Omental fat pad (tissue), 4 donors: Measurements from ENCODE around the gene IL21. TPM values are rescaled to one million over a fixed set of nuclear protein-coding genes. Genes with fewer than 3 reads are reported as not detected.
"Not testable (repeated sequence)": the region's sequence is repeated elsewhere in the genome, so short reads cannot be mapped to it uniquely, and the experiment has no call there.

ENCODE experiments used
- ATAC-seq: fragments of 150-250 bp; one replicate; pipeline ENCODE4 v1.9.1; 2016; ENCODE audit warnings: mild to moderate bottlenecking, moderate library complexity; ENCODE audit not compliant: low FRiP score
- DNase-seq: peaks from one replicate; pipeline ENCODE4 v3.0.0-alpha.2; 2019; ENCODE audit warnings: low spot score
- total RNA-seq, 4 donors: library from RNA; depleted of rRNA; stranded (reverse); fragments of >200 nt; gene quantifications; one replicate each; pipeline ENCODE4 v1.1.0, GENCODE V29; 2016
- TF ChIP-seq, protein P1 (sequence below), 3 donors: fragments of 450-650 bp; IDR thresholded peaks; one replicate each; pipeline ENCODE4 v1.5.1; 2016 to 2017; ENCODE audit warnings: antibody characterized with exemption in 3 of 3, mild to moderate bottlenecking in 3 of 3, moderate library complexity in 2 of 3

The IL21 gene
- total RNA-seq, 4 donors from 2014 or later, result not detected

DNA sequence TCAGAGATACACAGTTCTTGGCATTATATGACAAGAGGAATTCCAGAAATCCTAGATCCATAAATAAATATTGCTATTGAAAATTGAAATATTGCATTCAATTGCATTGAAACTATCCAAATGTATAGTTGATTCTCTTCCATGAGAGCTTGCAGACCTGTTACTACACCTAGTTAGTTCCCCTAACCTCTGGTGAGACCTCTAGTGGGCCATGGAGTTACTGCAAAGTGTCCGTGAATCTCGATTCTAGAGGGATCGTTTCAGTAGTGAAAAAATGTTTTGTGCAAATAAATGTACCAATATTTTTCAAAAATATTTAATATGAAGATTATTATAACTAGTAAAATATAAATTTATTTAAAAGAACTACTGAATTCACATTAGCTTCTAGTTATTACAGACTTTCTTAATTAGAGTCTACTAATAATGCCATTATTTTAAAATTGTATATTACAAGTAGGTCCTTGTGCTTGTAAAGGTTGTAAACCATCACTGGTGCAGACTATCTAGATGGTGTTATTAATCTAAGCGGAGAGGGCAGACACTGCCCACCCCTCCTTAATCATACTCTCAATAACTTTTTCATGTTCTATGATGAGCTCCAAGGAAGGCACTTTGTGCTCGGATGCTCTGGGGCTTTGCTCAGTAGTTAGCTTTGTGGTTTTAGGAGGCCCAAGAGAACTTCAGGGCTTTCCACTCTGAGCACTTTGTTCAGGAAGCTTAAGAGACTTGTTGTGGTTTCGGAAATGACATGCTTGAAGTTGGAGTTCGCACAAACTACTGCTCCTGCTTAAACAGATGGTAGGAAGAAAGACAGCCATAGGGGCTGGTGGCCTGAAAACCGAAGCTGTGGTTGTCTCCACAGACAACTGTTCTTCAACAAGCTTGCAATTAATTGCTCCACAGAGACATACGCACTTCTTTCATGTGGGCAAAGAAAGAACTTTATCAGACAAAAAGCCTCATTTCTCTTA lies 42.8 kb downstream of the IL21 start:
- TF ChIP-seq, protein P1, sequence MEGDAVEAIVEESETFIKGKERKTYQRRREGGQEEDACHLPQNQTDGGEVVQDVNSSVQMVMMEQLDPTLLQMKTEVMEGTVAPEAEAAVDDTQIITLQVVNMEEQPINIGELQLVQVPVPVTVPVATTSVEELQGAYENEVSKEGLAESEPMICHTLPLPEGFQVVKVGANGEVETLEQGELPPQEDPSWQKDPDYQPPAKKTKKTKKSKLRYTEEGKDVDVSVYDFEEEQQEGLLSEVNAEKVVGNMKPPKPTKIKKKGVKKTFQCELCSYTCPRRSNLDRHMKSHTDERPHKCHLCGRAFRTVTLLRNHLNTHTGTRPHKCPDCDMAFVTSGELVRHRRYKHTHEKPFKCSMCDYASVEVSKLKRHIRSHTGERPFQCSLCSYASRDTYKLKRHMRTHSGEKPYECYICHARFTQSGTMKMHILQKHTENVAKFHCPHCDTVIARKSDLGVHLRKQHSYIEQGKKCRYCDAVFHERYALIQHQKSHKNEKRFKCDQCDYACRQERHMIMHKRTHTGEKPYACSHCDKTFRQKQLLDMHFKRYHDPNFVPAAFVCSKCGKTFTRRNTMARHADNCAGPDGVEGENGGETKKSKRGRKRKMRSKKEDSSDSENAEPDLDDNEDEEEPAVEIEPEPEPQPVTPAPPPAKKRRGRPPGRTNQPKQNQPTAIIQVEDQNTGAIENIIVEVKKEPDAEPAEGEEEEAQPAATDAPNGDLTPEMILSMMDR (IDR thresholded peaks at IDR 0.05), result no peak
- ATAC-seq, result no peak
- DNase-seq, result no peak

DNA sequence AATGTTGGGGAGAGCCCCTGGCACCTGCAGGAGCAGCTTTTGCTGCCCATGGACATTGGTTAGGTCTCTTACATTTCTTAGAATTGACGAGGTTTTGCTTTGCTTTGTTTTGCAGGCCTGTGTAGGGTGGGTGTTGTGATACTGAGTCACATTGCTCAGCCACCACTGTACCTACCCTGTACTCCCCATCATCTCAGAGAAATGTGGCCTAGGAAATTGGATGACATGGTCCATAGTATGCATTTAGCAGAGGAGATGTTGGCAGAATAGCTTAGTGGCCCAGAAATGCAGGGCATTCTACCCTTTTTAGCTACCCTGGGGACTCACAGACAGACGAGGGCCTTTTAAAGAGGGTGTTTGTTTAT lies 43.7 kb downstream of the IL21 start:
- TF ChIP-seq, protein P1 (IDR thresholded peaks at IDR 0.05), result no peak
- ATAC-seq, result no peak
- no peak for DNase-seq

DNA sequence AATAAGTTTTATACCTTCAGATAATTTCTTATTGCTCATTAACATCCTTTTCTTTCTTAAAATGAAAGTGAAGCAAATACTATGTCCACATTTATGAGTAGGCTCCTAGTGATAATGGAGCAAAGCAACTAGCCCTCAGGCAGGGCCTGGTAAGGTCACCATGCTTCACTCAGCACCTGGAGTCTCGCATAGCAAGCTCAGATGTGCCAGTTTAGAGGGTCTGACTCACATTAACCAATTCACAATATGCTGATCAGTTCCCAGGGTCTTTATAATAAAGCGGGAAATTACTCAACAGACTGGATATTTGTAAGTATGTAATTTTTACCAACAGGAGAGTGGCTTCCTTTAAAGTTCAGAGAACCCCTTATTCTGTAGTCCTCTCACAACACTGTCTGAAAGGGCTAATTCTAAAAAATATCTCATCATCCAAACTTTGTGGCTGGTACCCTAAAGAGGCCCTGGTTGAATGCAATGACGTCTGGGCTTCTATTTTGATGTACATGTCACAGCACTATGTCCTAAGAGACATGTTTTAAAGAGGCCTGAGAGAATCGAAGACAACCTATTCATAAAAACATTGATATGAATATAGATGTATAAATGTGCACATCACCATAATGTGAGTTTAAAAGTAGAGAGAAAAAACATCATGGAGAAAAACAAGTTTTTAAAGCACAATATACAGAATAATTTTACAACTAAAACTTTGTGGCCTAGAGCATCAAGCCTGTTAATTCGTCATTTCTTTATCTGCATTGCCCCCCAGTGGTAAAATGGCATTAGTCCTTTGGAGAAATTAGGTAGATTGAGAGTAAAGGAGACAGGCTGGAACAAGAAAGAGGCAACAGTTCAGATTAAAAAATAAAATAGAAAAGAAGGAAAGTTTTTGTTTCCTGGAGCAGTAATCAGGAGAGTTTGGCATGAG lies 44.3 kb downstream of the IL21 start:
- no peak for DNase-seq
- TF ChIP-seq, protein P1 (IDR thresholded peaks at IDR 0.05), result no peak
- ATAC-seq, result no peak

DNA sequence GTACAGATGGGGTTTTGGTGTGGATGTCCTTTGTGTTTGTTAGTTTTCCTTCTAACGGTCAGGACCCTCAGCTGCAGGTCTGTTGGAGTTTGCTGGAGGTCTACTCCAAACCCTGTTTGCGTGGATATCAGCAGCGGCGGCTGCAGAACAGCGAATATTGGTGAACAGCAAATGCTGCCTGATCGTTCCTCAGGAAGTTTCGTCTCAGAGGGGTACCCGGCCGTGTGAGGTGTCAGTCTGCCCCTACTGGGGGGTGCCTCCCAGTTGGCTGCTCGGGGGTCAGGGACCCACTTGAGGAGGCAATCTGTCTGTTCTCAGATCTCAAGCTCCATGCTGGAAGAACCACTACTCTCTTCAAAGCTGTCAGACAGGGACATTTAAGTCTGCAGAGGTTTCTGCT lies 46.5 kb downstream of the IL21 start:
- DNase-seq, ATAC-seq: not testable (repeated sequence)

DNA sequence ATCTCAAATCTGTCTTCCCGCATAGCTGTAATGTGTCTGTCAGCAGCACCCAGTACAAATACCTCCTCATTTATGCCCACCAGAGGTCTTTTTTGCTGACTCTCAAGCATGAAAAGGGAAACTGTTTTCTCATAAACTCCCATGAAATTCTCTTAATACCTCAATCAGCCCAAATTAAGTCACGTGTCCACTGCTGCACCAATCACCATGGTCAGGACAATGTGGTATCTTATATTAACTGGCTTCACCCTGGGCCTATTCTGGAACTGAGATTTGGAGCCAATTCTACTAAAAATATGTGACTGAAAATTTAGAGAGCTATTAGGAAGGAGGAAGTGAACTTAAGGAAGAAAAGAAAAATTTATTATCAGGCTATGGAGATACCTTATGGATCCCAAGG lies 58.4 kb downstream of the IL21 start:
- ATAC-seq (no peak), DNase-seq (no peak)
- TF ChIP-seq, protein P1 (IDR thresholded peaks at IDR 0.05), result no peak

Other genes starting within 250 kb of the IL21 start
- gene ADAD1, start 242.1 kb downstream of the IL21 start, total RNA-seq, result not detected
- not detected for gene IL2, start 164.3 kb downstream of the IL21 start, total RNA-seq
- 1 to 10 TPM; 3.2 to 5.7 (median 3.7) TPM for gene BBS12, start 111.6 kb upstream of the IL21 start, total RNA-seq
- 10 to 100 TPM; 22.0 to 50.9 (median 27.7) TPM for gene FGF2, start 205.8 kb upstream of the IL21 start, total RNA-seq